ENCODE results near the gene NDFIP1. TPM values are rescaled to one million over a fixed set of nuclear protein-coding genes. Genes with fewer than 3 reads are reported as not detected.

NDFIP1 gene
- total RNA-seq, 6 experiments from 2014 or later, result 50.4 to 61.1 (median 57.1) TPM

GRCh38 chr5:142073362-142073988 is 35.1 kb upstream of the NDFIP1 start:
- WGBS (ENCODE audit: insufficient coverage, low coverage, low lambda C conversion rate, missing lambda C conversion rate), result 46% methylated on average over 2 of the region's 2 CpGs
- DNase-seq, result no peak
- TF ChIP-seq CTCF (IDR thresholded peaks at IDR 0.05) (no peak), POLR2A (IDR thresholded peaks at IDR 0.05) (no peak)
- Histone ChIP-seq H3K4me3 (no peak overlapping the region), H3K36me3 (no peaks in the 10 kb centered on the region), H3K4me1 (no peaks in the 10 kb centered on the region), H3K27me3 (no peaks in the 10 kb centered on the region), H3K9me3 (no peaks in the 10 kb centered on the region), H3K27ac (no peak overlapping the region)
- peak in 2 of 4 donors; percentile 42 to 86 for ATAC-seq
- intact Hi-C loops (cut with DNase I), result no loop called here

- H3K9me3 ChIP-seq, result no peaks in the 10 kb centered on the region
- no peaks in the 10 kb centered on the region for H3K4me1 ChIP-seq
- no peaks in the 10 kb centered on the region for H3K36me3 ChIP-seq
- DNase-seq (no peak), ATAC-seq (no peak)
- TF ChIP-seq POLR2A (IDR thresholded peaks at IDR 0.05), result no peak
- TF ChIP-seq CTCF (IDR thresholded peaks at IDR 0.05), result no peak
- 100% methylated on average over 1 of the region's 2 CpGs for WGBS (ENCODE audit: insufficient coverage, low coverage, low lambda C conversion rate, missing lambda C conversion rate)
- no peaks in the 10 kb centered on the region for H3K27me3 ChIP-seq
- H3K4me3 ChIP-seq, result no peak overlapping the region
- H3K27ac ChIP-seq, result no peak overlapping the region
- intact Hi-C loops (cut with DNase I), result no loop called here
Measured at GRCh38 chr5:142074006-142074405, 34.6 kb upstream of the NDFIP1 start.

GRCh38 chr5:142078221-142078620 is 30.4 kb upstream of the NDFIP1 start:
- Histone ChIP-seq H3K36me3 (no peaks in the 10 kb centered on the region), H3K4me1 (no peaks in the 10 kb centered on the region), H3K27me3 (no peaks in the 10 kb centered on the region), H3K27ac (no peak overlapping the region), H3K4me3 (no peak overlapping the region), H3K9me3 (no peaks in the 10 kb centered on the region)
- intact Hi-C loops (cut with DNase I), result no loop called here
- no peak for DNase-seq
- TF ChIP-seq CTCF (IDR thresholded peaks at IDR 0.05) (no peak), POLR2A (IDR thresholded peaks at IDR 0.05) (no peak)
- WGBS (ENCODE audit: insufficient coverage, low coverage, low lambda C conversion rate, missing lambda C conversion rate), result 100% methylated on average over 1 of the region's 3 CpGs
- no peak for ATAC-seq

- ATAC-seq, result no peak
- no peaks in the 10 kb centered on the region for H3K27me3 ChIP-seq
- TF ChIP-seq POLR2A (IDR thresholded peaks at IDR 0.05) (no peak), CTCF (IDR thresholded peaks at IDR 0.05) (no peak)
- no peak overlapping the region for H3K27ac ChIP-seq
- intact Hi-C loops (cut with DNase I), result no loop called here
- H3K4me3 ChIP-seq, result no peak overlapping the region
- H3K4me1 ChIP-seq, result no peaks in the 10 kb centered on the region
- WGBS (ENCODE audit: insufficient coverage, low coverage, low lambda C conversion rate, missing lambda C conversion rate), result 86% methylated on average over 1 of the region's 1 CpG
- no peaks in the 10 kb centered on the region for H3K9me3 ChIP-seq
- no peak for DNase-seq
- H3K36me3 ChIP-seq, result no peaks in the 10 kb centered on the region
Measured at GRCh38 chr5:142078706-142079105, 29.9 kb upstream of the NDFIP1 start.

All from right lobe of liver (tissue), 6 donors.